Gastrocnemius medialis (tissue), 4 donors: Measurements from ENCODE around the gene GOLGA8J. TPM values are rescaled to one million over a fixed set of nuclear protein-coding genes. Genes with fewer than 3 reads are reported as not detected.
"Not testable (repeated sequence)": the region's sequence is repeated elsewhere in the genome, so short reads cannot be mapped to it uniquely, and the experiment has no call there.

Experiments used
- ATAC-seq, 2 donors: fragments of 150-250 bp; one replicate each; pipeline ENCODE4 v1.9.1; 2016
- DNase-seq, 2 donors: peaks; one replicate each; pipeline ENCODE4 v3.0.0-alpha.2; 2019
- H3K27ac ChIP-seq, 4 donors: fragments of 200-600 bp; sonication (generic); 1 replicate in 1 of 4; 2 replicates in 3 of 4; pipeline ENCODE4 v1.5.1; 2016 to 2018; ENCODE audit warnings: mild to moderate bottlenecking in 2 of 4, moderate library complexity in 1 of 4
- H3K27me3 ChIP-seq, 3 donors: fragments of 200-600 bp; sonication (generic) in 2 of 3; 1 replicate in 1 of 3; 2 replicates in 2 of 3; pipeline versions ENCODE4 v1.5.1 to v1.6.0; 2016 to 2019; ENCODE audit warnings: mild to moderate bottlenecking in 1 of 3, moderate library complexity in 1 of 3
- H3K36me3 ChIP-seq, 2 donors: fragments of 200-600 bp; sonication (generic) in 1 of 2; one replicate each; pipeline ENCODE4 v1.5.1; 2017 to 2018
- H3K4me1 ChIP-seq, 2 donors: fragments of 200-600 bp; sonication (generic) in 1 of 2; one replicate each; pipeline ENCODE4 v1.5.1; 2016 to 2017; ENCODE audit warnings: mild to moderate bottlenecking in 2 of 2
- H3K4me3 ChIP-seq, 4 donors: fragments of 200-600 bp; sonication (generic) in 3 of 4; 1 replicate in 1 of 4; 2 replicates in 3 of 4; pipeline ENCODE4 v1.5.1; 2016 to 2019; ENCODE audit warnings: mild to moderate bottlenecking in 2 of 4
- H3K9me3 ChIP-seq, 3 donors: fragments of 200-600 bp; sonication (generic) in 2 of 3; 1 replicate in 1 of 3; 2 replicates in 2 of 3; pipeline ENCODE4 v1.5.1; 2016 to 2019
- CTCF ChIP-seq, 5 experiments: fragments of 450-650 bp in 3 of 5; fragments of 200-600 bp in 2 of 5; sonication (generic) in 2 of 5; IDR thresholded peaks in 4 of 5; conservative IDR thresholded peaks in 1 of 5; 1 replicate in 4 of 5; 2 replicates in 1 of 5; pipeline ENCODE4 v1.5.1; 2016 to 2019; ENCODE audit warnings: antibody characterized with exemption in 5 of 5, mild to moderate bottlenecking in 3 of 5, moderate library complexity in 3 of 5
- POLR2A ChIP-seq, 2 donors: fragments of 450-650 bp; IDR thresholded peaks; one replicate each; pipeline ENCODE4 v1.6.1; 2017; ENCODE audit warnings: antibody characterized with exemption in 2 of 2, mild to moderate bottlenecking in 2 of 2, moderate library complexity in 2 of 2
- in situ Hi-C, 4 donors: fragments of 200-750 bp; cut with MboI; loops; one replicate each; pipeline versions ENCODE4 v1.15.0 to v1.8.0; 2017; ENCODE audit warnings: low sequenced_read_pairs in 4 of 4
- intact Hi-C: fragments of 100-400 bp; cut with DNase I; formaldehyde crosslinking; loops from one replicate; pipeline ENCODE4 v1.15.1; 2023; ENCODE audit warnings: low total_unique reads
- total RNA-seq, 4 donors: library from RNA; depleted of rRNA; stranded (reverse); fragments of >200 nt; gene quantifications; one replicate each; pipeline versions ENCODE4 v1.1.0 to v1.2.3, GENCODE V29; 2016

GOLGA8J gene
- total RNA-seq: not detected

GRCh38 chr15:30082655-30083054 is at the start of gene GOLGA8J:
TSS of gene GOLGA8J (plus strand) at chr15:30082955. CDS start at chr15:30083053, 98 bp downstream.
- DNase-seq, H3K4me3 ChIP-seq, ATAC-seq, in situ Hi-C loops, intact Hi-C loops, H3K36me3 ChIP-seq, H3K9me3 ChIP-seq, H3K27ac ChIP-seq, H3K4me1 ChIP-seq, H3K27me3 ChIP-seq: not testable (repeated sequence)

GRCh38 chr15:30033211-30033610 is 49.5 kb upstream of the GOLGA8J start:
- H3K4me1 ChIP-seq: no peaks in the 10 kb centered on the region
- no peaks in the 10 kb centered on the region for H3K9me3 ChIP-seq
- no peak overlapping the region for H3K4me3 ChIP-seq
- DNase-seq (no peak), ATAC-seq (no peak)
- no peaks in the 10 kb centered on the region for H3K36me3 ChIP-seq
- TF ChIP-seq CTCF (IDR thresholded peaks at IDR 0.05 in 4 of 5, conservative IDR thresholded peaks at IDR 0.05 in 1 of 5) (no peak), POLR2A (IDR thresholded peaks at IDR 0.05) (no peak)
- in situ Hi-C loops: loop anchor here in 1 of 4 donors (10.0 kb wide), 1 partner anchor 58 kb away; no protein-coding TSS in a partner anchor
- no peaks in the 10 kb centered on the region for H3K27me3 ChIP-seq
- intact Hi-C loops: no loop called here
- no peak overlapping the region for H3K27ac ChIP-seq

- TF ChIP-seq CTCF (IDR thresholded peaks at IDR 0.05 in 4 of 5, conservative IDR thresholded peaks at IDR 0.05 in 1 of 5): no peak
- TF ChIP-seq POLR2A (IDR thresholded peaks at IDR 0.05): no peak
Measured at GRCh38 chr15:30033763-30034162, 49.0 kb upstream of the GOLGA8J start.

GRCh38 chr15:30036036-30036703 is 46.6 kb upstream of the GOLGA8J start:
- Histone ChIP-seq H3K27me3 (no peaks in the 10 kb centered on the region), H3K4me1 (no peaks in the 10 kb centered on the region), H3K36me3 (no peaks in the 10 kb centered on the region), H3K27ac (no peak overlapping the region), H3K9me3 (no peaks in the 10 kb centered on the region), H3K4me3 (no peak overlapping the region)
- no peak for TF ChIP-seq POLR2A (IDR thresholded peaks at IDR 0.05)
- TF ChIP-seq CTCF (IDR thresholded peaks at IDR 0.05 in 4 of 5, conservative IDR thresholded peaks at IDR 0.05 in 1 of 5): no peak
- intact Hi-C loops: no loop called here
- no peak for ATAC-seq
- no peak for DNase-seq
- in situ Hi-C loops: loop anchor here in 1 of 4 donors (10.0 kb wide), 1 partner anchor 61 kb away; no protein-coding TSS in a partner anchor

More at GRCh38 chr15:30033763-30034162, 49.0 kb upstream of the GOLGA8J start:
- H3K4me1 ChIP-seq: no peaks in the 10 kb centered on the region
- no peaks in the 10 kb centered on the region for H3K9me3 ChIP-seq
- no peak overlapping the region for H3K27ac ChIP-seq
- H3K27me3 ChIP-seq: no peaks in the 10 kb centered on the region
- no peaks in the 10 kb centered on the region for H3K36me3 ChIP-seq
- in situ Hi-C loops: loop anchor here in 1 of 4 donors (10.0 kb wide), 1 partner anchor 59 kb away; no protein-coding TSS in a partner anchor
- no peak for DNase-seq
- intact Hi-C loops: no loop called here
- no peak overlapping the region for H3K4me3 ChIP-seq
- no peak for ATAC-seq

- ATAC-seq: no peak
- H3K36me3 ChIP-seq: no peaks in the 10 kb centered on the region
- no peak for DNase-seq
- TF ChIP-seq POLR2A (IDR thresholded peaks at IDR 0.05): no peak
- no peak for TF ChIP-seq CTCF (IDR thresholded peaks at IDR 0.05 in 4 of 5, conservative IDR thresholded peaks at IDR 0.05 in 1 of 5)
- no peak overlapping the region for H3K4me3 ChIP-seq
- in situ Hi-C loops: loop anchor here in 1 of 4 donors (10.0 kb wide), 1 partner anchor 64 kb away; no protein-coding TSS in a partner anchor
- no peak overlapping the region for H3K27ac ChIP-seq
- intact Hi-C loops: no loop called here
- no peaks in the 10 kb centered on the region for H3K4me1 ChIP-seq
- H3K9me3 ChIP-seq: no peaks in the 10 kb centered on the region
- no peaks in the 10 kb centered on the region for H3K27me3 ChIP-seq
Measured at GRCh38 chr15:30038667-30039523, 43.9 kb upstream of the GOLGA8J start.
